Measurements from ENCODE around the gene TMEFF1.

TMEFF1 gene

GRCh38 chr9:100577776-100578448, 105.0 kb downstream of the TMEFF1 start, which contains the start of gene CAVIN4:
TSS of gene CAVIN4 (plus strand) at chr9:100578079. CDS start at chr9:100578144, 65 bp downstream.
- peak; percentile 83 for DNase-seq (ENCODE audit: low read depth)

GRCh38 chr9:100578610-100579009, 105.7 kb downstream of the TMEFF1 start:
- no peak for DNase-seq (ENCODE audit: low read depth)

- DNase-seq (ENCODE audit: low read depth) = peak; percentile 57
Observed at GRCh38 chr9:100579665-100580064, 106.7 kb downstream of the TMEFF1 start.

- DNase-seq (ENCODE audit: low read depth) = no peak
Observed at GRCh38 chr9:100580257-100580656, 107.3 kb downstream of the TMEFF1 start.

GRCh38 chr9:100581081-100581480, 108.1 kb downstream of the TMEFF1 start:
- no peak for DNase-seq (ENCODE audit: low read depth)

GRCh38 chr9:100581661-100582060, 108.7 kb downstream of the TMEFF1 start:
- DNase-seq (ENCODE audit: low read depth) = no peak

GRCh38 chr9:100583014-100583802, 110.3 kb downstream of the TMEFF1 start:
- DNase-seq (ENCODE audit: low read depth) = no peak

- DNase-seq (ENCODE audit: low read depth) = no peak
Observed at GRCh38 chr9:100584951-100585350, 112.0 kb downstream of the TMEFF1 start.

GRCh38 chr9:100586093-100586492, 113.1 kb downstream of the TMEFF1 start:
- no peak for DNase-seq (ENCODE audit: low read depth)

GRCh38 chr9:100587375-100587774, 114.4 kb downstream of the TMEFF1 start:
- peak; percentile 18 for DNase-seq (ENCODE audit: low read depth)

GRCh38 chr9:100589582-100589981, 116.6 kb downstream of the TMEFF1 start:
- peak; percentile 68 for DNase-seq (ENCODE audit: low read depth)

- DNase-seq (ENCODE audit: low read depth) = peak; percentile 83
Observed at GRCh38 chr9:100590481-100590880, 117.5 kb downstream of the TMEFF1 start.

GRCh38 chr9:100591139-100591538, 118.2 kb downstream of the TMEFF1 start:
- DNase-seq (ENCODE audit: low read depth) = no peak

GRCh38 chr9:100591639-100592412, 118.9 kb downstream of the TMEFF1 start:
- DNase-seq (ENCODE audit: low read depth) = no peak

- peak; percentile 57 for DNase-seq (ENCODE audit: low read depth)
Observed at GRCh38 chr9:100595391-100596199, 122.6 kb downstream of the TMEFF1 start.

- DNase-seq (ENCODE audit: low read depth) = no peak
Observed at GRCh38 chr9:100597236-100597635, 124.3 kb downstream of the TMEFF1 start.

GRCh38 chr9:100598641-100599145, 125.7 kb downstream of the TMEFF1 start:
- peak; percentile 76 for DNase-seq (ENCODE audit: low read depth)

GRCh38 chr9:100600521-100601079, 127.7 kb downstream of the TMEFF1 start:
- no peak for DNase-seq (ENCODE audit: low read depth)

GRCh38 chr9:100601216-100601615, 128.3 kb downstream of the TMEFF1 start:
- DNase-seq (ENCODE audit: low read depth) = peak; percentile 64

- peak; percentile 65 for DNase-seq (ENCODE audit: low read depth)
Observed at GRCh38 chr9:100602342-100602801, 129.4 kb downstream of the TMEFF1 start.

GRCh38 chr9:100605405-100605804, 132.5 kb downstream of the TMEFF1 start:
- DNase-seq (ENCODE audit: low read depth) = no peak
